Ishikawa (cell line): Measurements from ENCODE around the gene ATP2B2.

Experiments
- CEBPB ChIP-seq: IDR thresholded peaks from 2 replicates; pipeline ENCODE4 v1.6.1; 2012
- CREB1 ChIP-seq: IDR thresholded peaks from 2 replicates; pipeline ENCODE4 v1.6.1; 2012; ENCODE audit warnings: low read depth
- EGR1 ChIP-seq: IDR thresholded peaks from 2 replicates; pipeline ENCODE4 v1.6.1; 2012
- EP300 ChIP-seq: IDR thresholded peaks from 2 replicates; pipeline ENCODE4 v1.6.1; 2012; ENCODE audit warnings: borderline replicate concordance
- FOXM1 ChIP-seq: IDR thresholded peaks from 2 replicates; pipeline ENCODE4 v1.6.1; 2012; ENCODE audit warnings: low read depth, borderline replicate concordance
- MAX ChIP-seq: IDR thresholded peaks from 2 replicates; pipeline ENCODE4 v1.6.1; 2012
- NFIC ChIP-seq: IDR thresholded peaks from 2 replicates; pipeline ENCODE4 v1.6.1; 2012
- RAD21 ChIP-seq: IDR thresholded peaks from 2 replicates; pipeline ENCODE4 v1.6.1; 2012; ENCODE audit warnings: low read depth
- REST ChIP-seq: IDR thresholded peaks from 2 replicates; pipeline ENCODE4 v1.6.1; 2012; ENCODE audit warnings: low read depth, mild to moderate bottlenecking
- TAF1 ChIP-seq: IDR thresholded peaks from 2 replicates; pipeline ENCODE4 v1.6.1; 2012; ENCODE audit warnings: low read depth, mild to moderate bottlenecking
- TCF12 ChIP-seq: IDR thresholded peaks from 2 replicates; pipeline ENCODE4 v1.6.1; 2012; ENCODE audit warnings: low read depth
- TEAD4 ChIP-seq: IDR thresholded peaks from 2 replicates; pipeline ENCODE4 v1.6.1; 2012
- USF1 ChIP-seq: IDR thresholded peaks from 2 replicates; pipeline ENCODE4 v1.6.1; 2012
- YY1 ChIP-seq: IDR thresholded peaks from 2 replicates; pipeline ENCODE4 v1.6.1; 2012; ENCODE audit warnings: low read depth
- ZBTB7A ChIP-seq: IDR thresholded peaks from 2 replicates; pipeline ENCODE4 v1.6.1; 2012; ENCODE audit warnings: low read depth

Gene ATP2B2

GRCh38 chr3:10308678-10309077, 196.7 kb downstream of the ATP2B2 start:
- TF ChIP-seq CEBPB, result no peak
- no peak for TF ChIP-seq FOXM1
- no peak for TF ChIP-seq REST
- no peak for TF ChIP-seq EGR1
- TF ChIP-seq TCF12, result no peak
- TF ChIP-seq ZBTB7A, result no peak
- no peak for TF ChIP-seq MAX
- TF ChIP-seq TAF1, result no peak
- TF ChIP-seq YY1, result no peak
- no peak for TF ChIP-seq RAD21
- TF ChIP-seq USF1, result no peak
- TF ChIP-seq NFIC, result no peak

GRCh38 chr3:10306156-10306555, 199.2 kb downstream of the ATP2B2 start:
- TF ChIP-seq CEBPB, result no peak
- TF ChIP-seq MAX, result no peak

- no peak for TF ChIP-seq USF1
- no peak for TF ChIP-seq CREB1
- TF ChIP-seq MAX, result no peak
- TF ChIP-seq YY1, result no peak
- no peak for TF ChIP-seq EP300
- no peak for TF ChIP-seq CEBPB
- TF ChIP-seq NFIC, result no peak
- TF ChIP-seq TEAD4, result no peak
- TF ChIP-seq EGR1, result no peak
- TF ChIP-seq TAF1, result no peak
- TF ChIP-seq ZBTB7A, result no peak
- no peak for TF ChIP-seq RAD21
- TF ChIP-seq TCF12, result no peak
- no peak for TF ChIP-seq FOXM1
- no peak for TF ChIP-seq REST
Measured at GRCh38 chr3:10305331-10305902, 200.0 kb downstream of the ATP2B2 start.

GRCh38 chr3:10304905-10305304, 200.5 kb downstream of the ATP2B2 start:
- TF ChIP-seq YY1, result no peak
- no peak for TF ChIP-seq TEAD4
- no peak for TF ChIP-seq EGR1

- TF ChIP-seq YY1 (no peak), RAD21 (no peak), TEAD4 (no peak)
Measured at GRCh38 chr3:10303785-10304184, 201.6 kb downstream of the ATP2B2 start.

- TF ChIP-seq RAD21, result no peak
- no peak for TF ChIP-seq CREB1
- TF ChIP-seq TCF12, result no peak
- no peak for TF ChIP-seq ZBTB7A
- TF ChIP-seq EP300, result no peak
- TF ChIP-seq FOXM1, result no peak
- no peak for TF ChIP-seq YY1
Measured at GRCh38 chr3:10303105-10303504, 202.3 kb downstream of the ATP2B2 start.

- TF ChIP-seq YY1, result no peak
- TF ChIP-seq RAD21, result no peak
- TF ChIP-seq TAF1, result no peak
- TF ChIP-seq REST, result no peak
- no peak for TF ChIP-seq TCF12
- no peak for TF ChIP-seq TEAD4
- TF ChIP-seq MAX, result no peak
- no peak for TF ChIP-seq CEBPB
- no peak for TF ChIP-seq FOXM1
- TF ChIP-seq CREB1, result no peak
- no peak for TF ChIP-seq EP300
- TF ChIP-seq NFIC, result no peak
Measured at GRCh38 chr3:10300087-10300486, 205.3 kb downstream of the ATP2B2 start.
